Activated CD4-positive, alpha-beta T cell treated with anti-CD3 and anti-CD28 coated beads, Interleukin-2, amount 50 U/mL, for 1 hour (primary cell): Measurements from ENCODE around the gene B3GALT5.

ENCODE experiments used
- DNase-seq: peaks from one replicate; pipeline ENCODE4 v3.0.0-alpha.2; 2020

Gene B3GALT5

GRCh38 chr21:39610703-39611102 lies 2.0 kb upstream of the B3GALT5 start:
- DNase-seq: no peak

GRCh38 chr21:39611551-39612190 lies 1.1 kb upstream of the B3GALT5 start:
- no peak for DNase-seq

- DNase-seq: no peak
Measured at GRCh38 chr21:39613041-39613934, 548 bp downstream of the B3GALT5 start.

DNA sequence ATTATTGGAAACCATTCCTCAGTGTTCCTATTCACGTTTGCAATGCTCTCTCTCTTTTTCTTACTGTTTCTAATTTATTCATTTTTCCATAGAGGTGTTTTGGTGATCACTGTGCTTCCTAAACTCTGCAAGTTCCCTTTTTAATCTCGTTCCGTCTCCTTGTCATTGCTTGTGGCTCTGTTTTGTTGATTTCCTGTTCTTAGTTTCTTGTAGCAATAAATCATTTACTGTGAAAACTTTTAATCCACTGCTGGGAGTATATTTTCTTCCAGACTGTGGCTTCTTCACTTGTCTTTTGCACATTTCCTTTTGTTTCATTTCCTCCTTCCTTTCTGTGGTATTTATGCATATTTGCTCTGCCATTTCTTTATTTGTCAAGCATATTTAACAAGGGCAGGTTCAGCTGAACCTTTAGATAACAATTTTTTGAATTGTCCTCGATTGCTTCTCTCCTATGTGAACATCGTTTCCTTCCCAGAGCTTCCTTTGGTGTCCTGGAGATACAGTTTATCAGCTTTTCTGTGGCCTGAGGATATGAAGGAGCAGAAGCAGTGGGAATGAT lies 3.6 kb downstream of the B3GALT5 start:
- no peak for DNase-seq

- no peak for DNase-seq
Measured at GRCh38 chr21:39620856-39621255, 8.1 kb downstream of the B3GALT5 start.

DNA sequence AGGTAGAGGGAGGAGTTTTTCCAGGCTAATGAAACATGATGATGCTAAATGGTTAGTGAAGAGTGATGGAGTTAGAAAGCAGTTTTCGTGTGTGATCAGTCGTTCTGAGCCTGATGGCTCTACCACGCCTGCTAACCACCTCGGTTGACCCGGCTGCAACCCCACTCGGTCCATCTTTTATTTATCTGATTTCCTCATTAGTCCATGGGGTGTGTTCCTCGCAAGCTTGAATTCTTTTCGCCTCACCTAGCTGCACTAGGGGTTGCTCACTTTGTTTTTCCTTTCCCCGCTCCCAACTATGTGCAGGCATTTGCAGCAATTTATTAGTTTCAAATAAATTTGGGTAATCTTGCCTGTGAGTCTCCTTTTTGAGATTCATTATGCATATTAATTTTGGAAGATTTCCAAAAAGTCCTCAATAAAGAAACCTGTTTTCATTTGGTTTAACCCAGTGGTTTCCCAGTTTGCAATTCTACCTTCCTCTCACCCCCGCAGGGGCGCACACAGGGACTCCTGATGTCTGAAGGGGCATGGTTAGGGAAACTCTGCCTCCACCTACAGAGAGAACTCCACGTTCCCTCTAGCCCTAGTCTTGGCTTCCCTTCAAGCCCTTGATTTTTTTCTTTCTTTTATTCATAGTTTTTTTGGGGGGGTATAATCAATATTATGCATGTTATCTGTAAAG lies 12.6 kb downstream of the B3GALT5 start:
- no peak for DNase-seq

DNA sequence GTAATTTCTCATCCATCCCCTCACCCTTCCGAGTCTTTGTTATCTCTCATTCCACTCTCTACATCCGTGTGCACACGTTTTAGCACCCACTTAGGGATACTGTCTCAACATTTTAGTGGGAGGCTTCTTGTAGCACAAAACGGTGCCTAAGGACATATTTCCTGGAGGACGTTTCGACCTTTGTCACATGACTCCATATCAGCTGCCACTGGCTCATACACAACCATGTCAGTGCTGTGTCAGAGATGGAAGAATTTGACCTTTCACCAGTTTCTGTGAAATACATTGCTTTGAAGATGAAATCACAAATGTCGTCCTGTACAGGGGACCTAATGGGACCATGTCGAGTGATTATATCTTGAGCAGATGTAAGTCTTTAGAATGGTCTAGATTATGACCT lies 15.6 kb downstream of the B3GALT5 start:
- DNase-seq: no peak

DNA sequence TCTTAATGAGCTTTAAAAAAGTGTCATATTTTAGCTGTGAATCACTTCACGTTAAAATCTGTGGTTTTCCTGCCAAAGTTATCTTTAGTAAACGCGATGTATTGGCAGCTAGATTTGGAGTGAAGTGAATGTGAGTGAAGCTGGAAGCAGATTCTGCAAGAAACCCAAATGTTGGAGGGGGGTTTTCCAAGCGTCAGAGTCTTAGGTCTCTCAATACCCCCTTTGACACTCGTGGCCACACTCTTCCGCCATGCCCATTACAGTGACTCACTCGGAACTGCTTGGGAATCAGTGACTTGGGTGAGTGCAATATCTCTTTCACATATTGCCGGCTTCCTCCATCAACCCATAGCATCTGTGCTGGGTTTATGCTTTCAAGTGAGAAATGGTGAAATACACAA lies 17.5 kb downstream of the B3GALT5 start:
- no peak for DNase-seq

DNA sequence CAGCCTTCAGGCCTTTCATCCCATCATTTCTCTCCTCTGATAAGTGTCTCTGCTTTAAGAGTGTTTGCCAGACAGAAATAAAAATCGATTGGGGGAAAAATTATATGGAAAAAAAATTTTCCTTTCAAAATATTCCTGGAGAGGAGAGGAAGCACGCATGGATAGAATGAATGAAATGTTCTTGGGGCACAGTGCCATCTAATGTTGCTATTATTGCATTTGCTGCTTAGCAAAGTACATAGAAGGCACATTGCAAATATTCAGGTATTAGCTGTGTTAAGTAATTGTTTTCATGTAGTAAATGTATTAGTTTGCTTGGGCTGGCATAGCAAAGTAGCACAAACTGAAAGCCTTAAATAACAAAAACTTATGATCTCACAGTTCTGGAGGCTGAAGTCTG lies 18.1 kb downstream of the B3GALT5 start:
- DNase-seq: no peak

DNA sequence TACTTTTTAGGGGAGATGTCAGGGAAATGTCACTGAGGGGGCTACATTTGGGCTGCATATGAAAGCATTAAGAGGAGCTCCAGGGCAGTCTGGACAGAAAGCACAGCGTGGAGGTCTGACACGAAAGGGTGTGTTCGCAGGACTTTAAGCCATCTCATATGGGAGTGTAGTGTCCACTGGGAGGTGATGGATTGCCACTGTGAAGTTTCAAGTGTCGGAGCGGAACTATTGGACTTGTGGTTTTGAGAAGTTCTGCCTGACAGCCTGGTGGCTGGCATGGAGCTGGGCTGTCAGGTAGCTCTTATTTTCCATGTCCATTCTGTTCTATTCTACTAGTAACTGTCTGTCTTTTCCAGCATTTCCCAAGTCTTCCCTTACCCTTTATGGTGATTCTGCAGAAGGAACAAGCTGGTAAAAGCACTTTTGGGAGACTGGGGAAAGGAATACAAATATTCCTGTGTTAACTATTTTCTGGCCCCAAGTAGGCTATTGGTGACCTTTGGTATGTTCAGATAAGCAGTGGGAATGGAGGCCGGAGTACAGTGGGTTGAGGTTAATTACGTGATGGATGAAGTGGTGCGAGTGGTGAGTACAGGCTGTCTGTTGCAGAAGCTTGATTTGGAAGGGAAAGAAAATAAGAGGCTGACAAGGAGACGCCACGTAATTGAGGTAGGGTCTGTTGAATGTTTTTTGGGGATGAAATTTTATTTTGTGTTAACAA lies 19.3 kb downstream of the B3GALT5 start:
- DNase-seq: no peak

- no peak for DNase-seq
Measured at GRCh38 chr21:39632796-39633442, 20.2 kb downstream of the B3GALT5 start.

DNA sequence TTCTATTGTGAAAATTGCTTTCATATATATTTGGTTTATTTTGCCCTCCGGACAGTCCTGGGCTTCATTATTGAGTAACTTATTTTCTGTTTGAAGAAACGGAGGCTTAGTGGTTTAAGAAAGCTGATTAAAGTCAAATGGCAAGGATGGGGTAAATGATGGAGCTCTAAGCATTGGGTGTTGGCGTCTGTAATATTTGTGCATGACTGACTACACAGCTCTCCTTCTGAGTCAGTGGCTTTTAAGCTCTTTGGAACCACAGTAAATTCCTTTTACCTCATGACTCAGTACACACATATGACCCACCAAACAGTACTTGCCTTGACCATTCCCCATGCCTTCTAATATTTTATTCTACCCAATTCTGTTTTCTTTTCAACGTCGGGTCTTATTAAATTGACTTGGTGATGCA lies 21.0 kb downstream of the B3GALT5 start:
- no peak for DNase-seq

DNA sequence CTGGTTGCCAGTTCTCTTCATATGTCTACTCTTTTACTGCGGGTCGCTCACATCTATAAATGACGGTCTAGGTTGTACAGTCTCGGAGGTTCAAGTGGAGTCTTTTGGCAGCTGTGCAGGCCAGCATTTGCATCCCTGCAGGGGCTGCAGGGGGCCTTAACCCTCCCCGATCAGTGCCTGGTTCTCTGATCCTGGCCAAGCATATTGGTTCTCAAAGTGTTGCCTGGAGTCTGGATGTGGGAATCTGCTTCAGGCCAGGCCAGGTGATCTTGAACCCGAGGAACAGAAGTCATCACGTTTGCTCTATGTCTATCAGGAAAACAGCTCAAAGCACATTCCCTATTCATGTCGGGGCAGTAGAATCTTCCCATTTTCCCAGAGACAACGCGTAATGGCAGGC lies 21.8 kb downstream of the B3GALT5 start:
- DNase-seq: no peak

DNA sequence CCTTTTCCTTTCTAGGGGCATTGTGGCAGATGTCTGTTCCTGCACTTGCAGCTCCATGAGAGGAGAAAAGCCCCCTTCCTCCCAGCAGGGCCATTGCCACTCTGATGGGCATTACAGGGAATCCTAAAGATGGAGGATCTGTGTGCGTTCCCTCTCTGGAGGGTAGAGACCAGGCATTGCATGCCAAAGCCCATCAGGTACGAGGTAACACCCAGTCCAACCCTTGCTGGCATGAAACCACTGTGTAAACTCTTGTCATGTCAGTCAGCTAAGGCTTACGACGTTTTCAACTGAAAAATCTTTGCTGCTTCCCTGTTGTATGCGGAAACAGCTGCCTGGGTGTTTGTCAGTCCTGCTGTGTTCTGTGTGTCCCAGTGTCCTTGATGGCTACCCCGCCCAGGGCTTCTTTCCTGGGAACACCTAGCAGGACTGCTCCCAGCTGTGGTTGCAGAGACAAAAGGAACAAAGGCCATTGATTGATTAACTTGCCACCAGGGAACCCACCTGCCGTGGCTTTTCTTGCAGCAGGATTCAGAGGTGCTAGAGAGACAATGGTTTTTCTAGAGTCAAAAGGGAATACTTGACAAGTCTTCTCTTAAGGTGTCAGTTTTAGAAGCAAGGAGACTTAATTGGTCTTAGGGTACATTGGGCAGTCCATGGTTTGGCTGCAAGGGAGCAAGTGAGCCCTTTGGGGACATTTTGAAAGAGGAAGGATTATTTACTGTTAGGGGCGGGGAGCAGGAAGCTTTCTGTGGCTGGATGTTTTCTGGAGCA lies 24.6 kb downstream of the B3GALT5 start:
- no peak for DNase-seq

DNA sequence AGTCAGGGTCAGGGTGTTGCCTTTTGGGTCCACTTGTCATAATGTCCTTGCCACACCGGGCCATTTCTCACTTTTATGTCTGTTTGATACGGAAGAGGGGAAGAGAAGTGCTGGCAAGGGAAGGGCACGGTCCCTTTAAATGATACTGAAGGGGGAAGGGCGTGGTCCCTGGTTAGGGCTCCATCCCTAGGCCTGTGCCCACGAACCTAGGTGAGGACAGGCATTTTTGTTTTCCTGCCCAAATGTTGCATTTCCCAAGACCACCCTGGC lies 25.2 kb downstream of the B3GALT5 start:
- DNase-seq: no peak

DNA sequence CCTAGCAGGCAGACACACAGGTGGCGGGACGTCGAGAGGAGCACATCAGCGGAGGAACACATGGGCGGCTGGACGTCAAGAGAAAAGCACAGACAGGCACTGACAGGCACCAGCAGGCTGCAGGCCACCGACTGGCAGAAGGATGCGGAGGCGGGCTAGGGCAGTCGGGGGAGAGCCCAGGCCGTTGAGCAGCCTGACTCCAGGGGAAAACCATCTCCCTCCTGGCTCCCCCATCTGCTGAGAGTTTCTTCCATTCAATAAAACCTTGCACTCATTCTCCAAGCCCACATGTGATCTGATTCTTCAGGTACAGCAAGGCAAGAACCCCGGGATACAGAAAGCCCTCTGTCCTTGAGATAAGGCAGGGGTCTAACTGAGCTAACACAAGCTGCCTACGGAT lies 25.5 kb downstream of the B3GALT5 start:
- DNase-seq: no peak

GRCh38 chr21:39640754-39641153 lies 28.0 kb downstream of the B3GALT5 start:
- DNase-seq: no peak

GRCh38 chr21:39641827-39642450 lies 29.2 kb downstream of the B3GALT5 start:
- no peak for DNase-seq

- DNase-seq: no peak
Measured at GRCh38 chr21:39644062-39644560, 31.4 kb downstream of the B3GALT5 start.

DNA sequence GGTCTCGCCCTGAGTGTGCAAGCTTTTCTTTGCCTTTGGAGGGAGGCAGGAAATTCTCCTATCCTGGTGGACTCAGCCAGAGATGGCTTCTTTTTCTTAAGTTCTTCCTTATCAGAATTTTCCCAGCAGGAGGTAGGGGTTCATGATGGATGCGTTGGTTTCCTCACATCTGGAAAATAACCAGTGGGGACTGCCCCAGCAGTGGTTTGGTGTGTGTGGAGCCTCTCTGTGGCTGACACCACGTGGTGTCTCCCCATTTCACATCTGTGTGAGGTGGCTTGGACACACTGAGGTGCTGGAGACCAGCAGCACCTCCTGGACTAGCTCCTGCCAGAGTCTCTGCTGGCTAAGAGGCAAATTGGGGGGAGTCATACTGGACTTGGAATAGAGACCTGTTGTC lies 32.6 kb downstream of the B3GALT5 start:
- no peak for DNase-seq

- no peak for DNase-seq
Measured at GRCh38 chr21:39647476-39647875, 34.7 kb downstream of the B3GALT5 start.
